Activated CD4-positive, alpha-beta T cell treated with anti-CD3 and anti-CD28 coated beads, Interleukin-2, amount 10 ng/mL, durations not matched to agents 7 days and 5 days (primary cell): ENCODE results near the gene FBXO10. TPM values are rescaled to one million over a fixed set of nuclear protein-coding genes. Genes with fewer than 3 reads are reported as not detected.
A peak's percentile ranks its signal among the peaks of the same experiment; 100 is the strongest.
"Not testable (repeated sequence)": the region's sequence is repeated elsewhere in the genome, so short reads cannot be mapped to it uniquely, and the experiment has no call there.

ENCODE experiments used
- CTCF ChIA-PET: fragments of 350-600 bp; sonication (Branson Sonifier 250); formaldehyde crosslinking; loops from one replicate; lab custom pipeline; 2021; ENCODE audit warnings: antibody characterized with exemption; lab: Charles Lee
- POLR2A ChIA-PET: fragments of 350-600 bp; sonication (Branson Sonifier 250); formaldehyde crosslinking; loops from one replicate; lab custom pipeline; 2021; ENCODE audit warnings: antibody characterized with exemption; lab: Charles Lee
- DNase-seq: peaks from one replicate; pipeline ENCODE4 v3.0.0-alpha.2; 2020
- H3K27ac Mint-ChIP-seq: one replicate; pipeline ENCODE4 v1.8.0; 2021; ENCODE audit warnings: mild to moderate bottlenecking, moderate library complexity, mixed read lengths
- H3K27me3 Mint-ChIP-seq: one replicate; pipeline ENCODE4 v1.8.0; 2021; ENCODE audit warnings: mixed read lengths
- H3K36me3 Mint-ChIP-seq: one replicate; pipeline ENCODE4 v1.8.0; 2021; ENCODE audit warnings: low read depth, mixed read lengths
- H3K4me1 Mint-ChIP-seq: one replicate; pipeline ENCODE4 v1.8.0; 2021; ENCODE audit warnings: mixed read lengths
- H3K4me3 Mint-ChIP-seq: one replicate; pipeline ENCODE4 v1.8.0; 2021; ENCODE audit warnings: mild to moderate bottlenecking, moderate library complexity, mixed read lengths
- H3K9me3 Mint-ChIP-seq: one replicate; pipeline ENCODE4 v1.8.0; 2021; ENCODE audit warnings: mixed read lengths
- total RNA-seq, 2 experiments: library from RNA; stranded (reverse); gene quantifications; one replicate each; pipeline ENCODE4 v1.2.3, GENCODE V29; 2021

FBXO10 gene
- total RNA-seq, 2 experiments from 2014 or later, result 2.6 TPM

DNA sequence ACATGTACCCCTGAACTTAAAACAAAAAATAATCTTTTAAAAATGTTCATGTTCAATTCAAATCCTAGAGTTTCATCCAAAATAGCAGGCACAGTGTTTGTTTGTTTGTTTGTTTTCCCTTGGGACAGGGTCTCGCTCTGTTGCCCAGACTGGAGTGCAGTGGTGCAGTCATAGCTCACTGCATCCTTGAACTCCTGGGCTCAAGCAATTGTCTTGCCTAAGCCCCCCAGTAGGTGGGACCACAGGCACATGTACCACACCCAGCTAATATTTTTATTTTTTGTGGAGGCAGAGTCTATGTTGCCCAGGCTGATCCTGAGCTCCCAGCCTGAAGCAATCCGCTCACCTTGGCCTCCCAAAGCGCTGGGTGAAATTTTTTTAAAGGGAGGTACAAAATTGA is 95.4 kb downstream of the FBXO10 start:
- no peak for DNase-seq
- peaks cover 33% of the 10 kb centered on the region for H3K27me3 Mint-ChIP-seq
- H3K4me1 Mint-ChIP-seq, result peaks cover 10% of the 10 kb centered on the region
- H3K36me3 Mint-ChIP-seq, result no peaks in the 10 kb centered on the region
- CTCF ChIA-PET, result no interaction called here
- H3K4me3 Mint-ChIP-seq, result no peak overlapping the region
- no peak overlapping the region for H3K27ac Mint-ChIP-seq
- no peaks in the 10 kb centered on the region for H3K9me3 Mint-ChIP-seq
- POLR2A ChIA-PET, result no interaction called here

GRCh38 chr9:37477987-37478619 is 98.1 kb downstream of the FBXO10 start:
- H3K4me3 Mint-ChIP-seq, H3K36me3 Mint-ChIP-seq, H3K27ac Mint-ChIP-seq, POLR2A ChIA-PET, DNase-seq, H3K4me1 Mint-ChIP-seq: not testable (repeated sequence)
- H3K27me3 Mint-ChIP-seq, result peaks cover 36% of the 10 kb centered on the region
- peaks cover 10% of the 10 kb centered on the region for H3K9me3 Mint-ChIP-seq
- CTCF ChIA-PET, result interaction anchor here (0.7 kb wide), 1 partner anchor 30 kb away, joined by 3 read pairs; no protein-coding TSS in a partner anchor

DNA sequence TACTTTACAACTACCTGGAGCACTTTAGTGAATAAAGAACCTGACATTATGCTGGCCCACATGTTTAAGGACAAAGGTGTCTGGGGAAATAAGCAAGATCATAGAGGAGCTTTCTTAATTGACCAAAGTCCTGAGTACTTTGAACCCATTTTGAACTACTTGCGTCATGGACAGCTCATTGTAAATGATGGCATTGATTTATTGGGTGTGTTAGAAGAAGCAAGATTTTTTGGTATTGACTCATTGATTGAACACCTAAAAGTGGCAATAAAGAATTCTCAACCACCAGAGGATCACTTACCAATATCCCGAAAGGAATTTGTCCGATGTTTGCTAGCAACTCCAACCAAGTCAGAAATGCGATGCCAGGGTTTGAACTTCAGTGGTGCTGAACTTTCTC is 98.7 kb downstream of the FBXO10 start:
- H3K4me3 Mint-ChIP-seq, H3K27ac Mint-ChIP-seq, POLR2A ChIA-PET, DNase-seq, H3K4me1 Mint-ChIP-seq, H3K36me3 Mint-ChIP-seq: not testable (repeated sequence)
- Mint-ChIP-seq H3K9me3 (peaks cover 10% of the 10 kb centered on the region), H3K27me3 (peaks cover 36% of the 10 kb centered on the region)
- CTCF ChIA-PET, result interaction anchor here (0.6 kb wide), 1 partner anchor 880 kb away, joined by 5 read pairs; no protein-coding TSS in a partner anchor

- ChIA-PET POLR2A (no interaction called here), CTCF (interaction anchor here (0.6 kb wide), 1 partner anchor 879 kb away, joined by 5 read pairs; no protein-coding TSS in a partner anchor)
- Mint-ChIP-seq H3K27me3 (peaks cover 36% of the 10 kb centered on the region), H3K27ac (no peak overlapping the region), H3K36me3 (no peaks in the 10 kb centered on the region), H3K9me3 (peaks cover 10% of the 10 kb centered on the region), H3K4me3 (no peak overlapping the region), H3K4me1 (peaks cover 7% of the 10 kb centered on the region)
- DNase-seq, result no peak
Measured at GRCh38 chr9:37476930-37477329, 99.2 kb downstream of the FBXO10 start.

- no peak overlapping the region for H3K27ac Mint-ChIP-seq
- DNase-seq, result no peak
- peaks cover 10% of the 10 kb centered on the region for H3K9me3 Mint-ChIP-seq
- H3K4me3 Mint-ChIP-seq, result no peak overlapping the region
- ChIA-PET POLR2A (no interaction called here), CTCF (no interaction called here)
- H3K27me3 Mint-ChIP-seq, result peaks cover 25% of the 10 kb centered on the region
- no peaks in the 10 kb centered on the region for H3K36me3 Mint-ChIP-seq
- peaks cover 11% of the 10 kb centered on the region for H3K4me1 Mint-ChIP-seq
Measured at GRCh38 chr9:37474438-37474837, 101.7 kb downstream of the FBXO10 start.

GRCh38 chr9:37473982-37474381 is 102.2 kb downstream of the FBXO10 start:
- H3K27ac Mint-ChIP-seq, H3K4me3 Mint-ChIP-seq, CTCF ChIA-PET, H3K36me3 Mint-ChIP-seq, DNase-seq, POLR2A ChIA-PET: not testable (repeated sequence)
- Mint-ChIP-seq H3K4me1 (peaks cover 11% of the 10 kb centered on the region), H3K9me3 (peaks cover 10% of the 10 kb centered on the region), H3K27me3 (peaks cover 23% of the 10 kb centered on the region)

DNA sequence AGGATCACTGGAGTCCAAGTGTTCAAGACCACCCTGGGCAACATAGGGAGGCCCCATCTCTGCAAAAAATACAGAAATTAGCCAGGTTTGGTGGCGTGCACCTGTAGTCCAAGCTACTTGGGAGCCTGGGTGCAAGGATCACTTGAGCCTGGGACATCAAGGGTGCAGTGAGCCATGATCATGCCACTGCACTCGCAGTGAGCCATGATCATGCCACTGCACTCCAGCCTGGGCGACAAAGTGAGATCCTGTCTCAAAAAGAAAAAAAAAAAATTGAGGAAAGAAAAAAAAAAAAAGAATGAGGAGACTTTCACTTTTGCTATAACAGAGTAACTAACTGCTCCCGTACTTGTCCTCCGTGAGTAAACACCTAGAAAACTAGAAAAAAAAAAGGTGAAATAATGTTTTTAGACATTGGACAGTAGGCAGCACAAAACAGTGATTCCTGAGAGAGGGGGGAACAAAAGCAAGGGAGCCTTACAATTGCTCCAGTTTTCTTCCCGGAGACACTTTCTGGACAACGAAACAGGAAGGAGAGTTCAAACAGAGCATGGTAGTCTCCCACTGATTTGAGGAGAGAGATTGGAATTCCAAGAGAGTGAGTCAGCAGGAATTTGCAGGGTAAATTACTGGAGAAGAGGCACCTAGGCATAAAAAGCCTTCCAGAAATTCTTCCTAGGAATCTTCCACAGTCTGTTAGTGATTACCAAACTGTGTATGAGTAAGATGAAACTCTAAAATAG is 104.1 kb downstream of the FBXO10 start:
- H3K27me3 Mint-ChIP-seq, result peaks cover 8% of the 10 kb centered on the region
- peaks cover 11% of the 10 kb centered on the region for H3K4me1 Mint-ChIP-seq
- ChIA-PET CTCF (no interaction called here), POLR2A (no interaction called here)
- H3K36me3 Mint-ChIP-seq, result no peaks in the 10 kb centered on the region
- DNase-seq, result no peak
- H3K27ac Mint-ChIP-seq, result peak overlapping the region; percentile 85
- peak overlapping the region; percentile 64 for H3K4me3 Mint-ChIP-seq
- H3K9me3 Mint-ChIP-seq, result peaks cover 10% of the 10 kb centered on the region

DNA sequence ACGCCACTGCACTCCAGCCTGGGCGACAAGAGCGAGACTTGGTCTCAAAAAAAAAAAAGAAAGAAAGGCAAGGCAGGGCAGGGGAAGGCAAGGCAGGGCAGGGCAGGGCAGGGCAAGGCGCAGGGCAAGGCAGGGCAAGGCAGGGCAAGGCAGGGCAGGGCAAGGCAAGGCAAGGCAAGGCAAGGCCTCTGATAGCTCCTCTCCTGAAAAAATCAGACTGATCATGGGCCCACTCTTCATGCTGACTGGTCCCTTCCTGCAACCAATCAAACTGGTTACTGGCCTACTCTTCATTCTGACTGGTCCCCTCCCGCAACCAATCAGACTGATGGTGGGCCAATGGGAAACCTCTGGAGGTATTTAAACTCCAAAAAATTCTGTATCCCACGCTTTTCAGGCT is 107.6 kb downstream of the FBXO10 start:
- no peak for DNase-seq
- H3K4me1 Mint-ChIP-seq, result peaks cover 35% of the 10 kb centered on the region

DNA sequence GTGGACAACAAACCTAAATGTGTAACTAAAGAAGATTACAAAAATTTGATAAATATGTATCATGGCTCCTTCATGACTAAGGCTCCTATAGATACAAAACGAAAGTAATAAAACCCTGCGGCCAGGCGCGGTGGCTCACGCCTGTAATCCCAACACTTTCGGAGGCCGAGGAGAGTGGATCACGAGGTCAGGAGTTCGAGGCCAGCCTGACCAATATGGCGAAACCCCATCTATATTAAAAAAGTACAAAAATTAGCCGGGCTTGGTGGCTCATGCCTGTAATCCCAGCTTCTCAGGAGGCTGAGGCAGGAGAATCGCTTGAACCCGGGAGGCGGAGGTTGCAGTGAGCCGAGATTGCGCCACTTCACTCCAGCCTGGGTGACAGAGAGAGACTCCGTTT is 108.7 kb downstream of the FBXO10 start:
- POLR2A ChIA-PET, H3K4me3 Mint-ChIP-seq: not testable (repeated sequence)

More for the DNA sequence above, 107.6 kb downstream of the FBXO10 start:
- ChIA-PET POLR2A (no interaction called here), CTCF (interaction anchor here (0.7 kb wide), 1 partner anchor 499 kb away, joined by 3 read pairs; no protein-coding TSS in a partner anchor)
- peaks cover 3% of the 10 kb centered on the region for H3K9me3 Mint-ChIP-seq
- H3K27ac Mint-ChIP-seq, result no peak overlapping the region
- no peaks in the 10 kb centered on the region for H3K36me3 Mint-ChIP-seq
- H3K4me3 Mint-ChIP-seq, result no peak overlapping the region
- no peaks in the 10 kb centered on the region for H3K27me3 Mint-ChIP-seq

DNA sequence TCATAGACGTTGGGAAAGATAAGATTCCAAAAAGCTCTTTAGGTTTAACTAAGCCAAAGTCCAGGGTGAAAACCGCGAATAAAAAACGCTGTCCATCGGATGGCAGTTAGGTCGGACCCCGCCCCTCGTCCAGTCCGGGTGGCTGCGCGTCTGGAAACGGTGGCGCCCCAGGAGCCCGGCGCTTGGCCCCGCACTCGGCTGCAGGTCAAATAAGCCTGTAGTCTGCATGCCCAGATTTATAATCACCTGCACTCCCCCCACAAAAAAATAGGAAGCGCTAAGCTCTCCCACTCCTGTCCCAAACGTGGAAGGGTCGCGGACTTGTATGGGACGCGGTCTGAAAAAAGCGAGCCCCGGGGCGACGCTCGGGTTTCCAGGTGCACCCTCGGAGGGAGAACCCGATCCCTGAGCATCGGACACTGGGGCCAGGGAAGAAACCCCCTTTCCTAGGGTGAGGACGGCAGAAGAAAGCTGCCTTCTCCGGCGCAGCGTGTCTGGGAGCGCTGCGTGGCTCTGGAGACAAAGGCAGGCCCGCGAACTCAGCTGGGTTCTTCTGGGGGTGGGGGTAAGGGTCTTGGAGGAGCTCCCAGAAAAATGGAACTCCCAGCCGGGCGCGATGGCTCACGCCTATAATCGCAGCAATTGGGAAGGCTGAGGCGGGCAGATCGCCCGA is 110.0 kb downstream of the FBXO10 start:
- no peaks in the 10 kb centered on the region for H3K27me3 Mint-ChIP-seq
- peak overlapping the region; percentile 98 for H3K27ac Mint-ChIP-seq
- peak overlapping the region; percentile 96 for H3K4me3 Mint-ChIP-seq
- no peaks in the 10 kb centered on the region for H3K9me3 Mint-ChIP-seq
- H3K4me1 Mint-ChIP-seq, result peaks cover 41% of the 10 kb centered on the region
- POLR2A ChIA-PET, result interaction anchor here (1.7 kb wide), 1 partner anchor 19 kb away, joined by 4 read pairs; the partner anchor contains the start of gene POLR1E
- CTCF ChIA-PET, result no interaction called here
- H3K36me3 Mint-ChIP-seq, result peaks cover 1% of the 10 kb centered on the region
- DNase-seq, result peak; percentile 20

More for the DNA sequence above, 108.7 kb downstream of the FBXO10 start:
- H3K9me3 Mint-ChIP-seq, H3K27ac Mint-ChIP-seq, H3K36me3 Mint-ChIP-seq, DNase-seq, H3K27me3 Mint-ChIP-seq: not testable (repeated sequence)
- CTCF ChIA-PET, result interaction anchor here (0.7 kb wide), 1 partner anchor 271 kb away, joined by 3 read pairs; no protein-coding TSS in a partner anchor
- peaks cover 44% of the 10 kb centered on the region for H3K4me1 Mint-ChIP-seq

DNA sequence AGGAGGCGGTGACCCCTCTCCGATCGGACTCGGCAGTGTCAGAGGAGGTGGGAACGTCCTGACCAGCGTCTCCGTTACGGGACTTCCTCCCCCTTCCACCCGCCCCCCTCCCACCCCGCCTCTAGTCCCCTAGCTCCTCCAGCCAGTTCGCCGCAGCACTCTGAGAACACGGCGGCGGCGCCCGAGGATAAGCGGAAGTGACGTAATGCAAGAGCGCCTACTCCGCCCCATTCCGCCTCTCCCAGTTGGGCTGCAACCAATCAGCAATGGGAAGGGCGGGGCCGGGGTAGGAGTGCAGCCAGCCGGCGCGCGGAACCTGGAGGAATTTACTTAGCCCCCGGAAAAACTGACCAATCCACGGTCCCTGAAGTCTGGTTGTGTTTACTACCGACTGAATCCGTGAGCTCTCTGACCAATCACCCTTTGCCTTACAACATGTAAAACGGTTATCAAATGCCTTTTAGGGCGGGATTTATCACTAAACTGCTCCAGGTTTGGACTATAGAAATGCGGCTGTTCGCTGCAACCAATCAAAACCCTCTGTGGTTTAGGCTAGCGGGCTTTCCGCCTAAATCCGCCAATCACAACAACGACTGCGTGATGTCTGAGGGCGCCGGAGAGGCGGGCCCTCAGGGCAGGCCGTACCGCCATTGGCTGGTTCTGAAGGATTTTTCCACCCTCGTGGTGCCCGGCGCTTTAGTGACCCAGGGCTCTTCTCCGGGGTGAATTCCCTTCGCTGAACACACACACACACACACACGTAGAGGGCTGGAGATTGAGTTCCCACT is 110.7 kb downstream of the FBXO10 start, which contains the start of gene ZBTB5:
TSS of gene ZBTB5 (minus strand) at position 202 of the 788 bp plus-strand sequence. CDS start 22,899 bp downstream, outside the sequence.
- no peaks in the 10 kb centered on the region for H3K9me3 Mint-ChIP-seq
- H3K27me3 Mint-ChIP-seq, result no peaks in the 10 kb centered on the region
- CTCF ChIA-PET, result interaction anchor here (0.8 kb wide), 1 partner anchor 14 kb away, joined by 3 read pairs; no protein-coding TSS in a partner anchor
- DNase-seq, result peak; percentile 99
- H3K27ac Mint-ChIP-seq, result peak within 1 kb of the TSS; percentile 98
- peaks cover 42% of the 10 kb centered on the region for H3K4me1 Mint-ChIP-seq
- POLR2A ChIA-PET, result interaction anchor here (1.7 kb wide), 1 partner anchor 20 kb away, joined by 4 read pairs; the partner anchor contains the start of gene POLR1E
- peaks cover 1% of the 10 kb centered on the region for H3K36me3 Mint-ChIP-seq
- H3K4me3 Mint-ChIP-seq, result peak within 1 kb of the TSS; percentile 96
